ENCODE results near the gene ZNF280C.

DNA sequence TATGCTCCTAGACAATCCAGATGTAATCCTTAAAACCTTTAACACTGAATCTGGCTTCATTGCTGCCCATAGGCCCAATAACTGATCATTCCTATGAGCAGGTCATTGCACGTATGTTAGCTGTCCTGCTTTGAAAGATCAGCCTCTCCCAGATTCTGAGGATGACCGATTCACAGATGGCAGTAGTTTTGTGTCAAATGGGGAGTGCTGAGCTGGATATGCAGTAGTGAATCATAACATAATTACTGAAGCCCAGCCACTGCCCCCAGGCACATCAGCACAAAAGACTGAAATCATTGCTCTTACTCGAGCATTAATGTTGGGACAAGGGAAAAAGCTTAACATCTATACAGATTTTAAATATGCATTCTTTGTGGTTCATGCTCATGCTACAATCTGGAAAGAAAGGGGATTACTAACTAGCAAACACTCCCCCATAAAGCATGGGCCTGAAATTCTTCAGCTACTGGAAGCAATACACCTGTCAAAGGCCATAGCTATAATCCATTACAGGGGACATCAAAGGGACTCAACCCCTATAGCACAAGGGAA lies 16.4 kb upstream of the ZNF280C start:
- TF ChIP-seq, protein P1, sequence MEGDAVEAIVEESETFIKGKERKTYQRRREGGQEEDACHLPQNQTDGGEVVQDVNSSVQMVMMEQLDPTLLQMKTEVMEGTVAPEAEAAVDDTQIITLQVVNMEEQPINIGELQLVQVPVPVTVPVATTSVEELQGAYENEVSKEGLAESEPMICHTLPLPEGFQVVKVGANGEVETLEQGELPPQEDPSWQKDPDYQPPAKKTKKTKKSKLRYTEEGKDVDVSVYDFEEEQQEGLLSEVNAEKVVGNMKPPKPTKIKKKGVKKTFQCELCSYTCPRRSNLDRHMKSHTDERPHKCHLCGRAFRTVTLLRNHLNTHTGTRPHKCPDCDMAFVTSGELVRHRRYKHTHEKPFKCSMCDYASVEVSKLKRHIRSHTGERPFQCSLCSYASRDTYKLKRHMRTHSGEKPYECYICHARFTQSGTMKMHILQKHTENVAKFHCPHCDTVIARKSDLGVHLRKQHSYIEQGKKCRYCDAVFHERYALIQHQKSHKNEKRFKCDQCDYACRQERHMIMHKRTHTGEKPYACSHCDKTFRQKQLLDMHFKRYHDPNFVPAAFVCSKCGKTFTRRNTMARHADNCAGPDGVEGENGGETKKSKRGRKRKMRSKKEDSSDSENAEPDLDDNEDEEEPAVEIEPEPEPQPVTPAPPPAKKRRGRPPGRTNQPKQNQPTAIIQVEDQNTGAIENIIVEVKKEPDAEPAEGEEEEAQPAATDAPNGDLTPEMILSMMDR (IDR thresholded peaks at IDR 0.05; ENCODE audit: insufficient read depth, low read length, poor library complexity, severe bottlenecking): no peak
- no peak for TF ChIP-seq EZH2phosphoT487 (conservative IDR thresholded peaks at IDR 0.05; ENCODE audit: low read length)
